Measurements from ENCODE around the gene D2HGDH.
"Not testable (repeated sequence)": the region's sequence is repeated elsewhere in the genome, so short reads cannot be mapped to it uniquely, and the experiment has no call there.

The D2HGDH gene

GRCh38 chr2:241775223-241776177 is 41.1 kb downstream of the D2HGDH start:
- no peak for TF ChIP-seq CTCF (IDR thresholded peaks at IDR 0.05; ENCODE audit: low read depth, low read length)
- DNase-seq (ENCODE audit: low read depth, low spot score) = no peak
- no peak overlapping the region for H3K4me3 ChIP-seq (ENCODE audit: low read depth, low read length)
- in situ Hi-C loops (cut with HindIII; ENCODE audit: low sequenced_read_pairs) = no loop called here

DNA sequence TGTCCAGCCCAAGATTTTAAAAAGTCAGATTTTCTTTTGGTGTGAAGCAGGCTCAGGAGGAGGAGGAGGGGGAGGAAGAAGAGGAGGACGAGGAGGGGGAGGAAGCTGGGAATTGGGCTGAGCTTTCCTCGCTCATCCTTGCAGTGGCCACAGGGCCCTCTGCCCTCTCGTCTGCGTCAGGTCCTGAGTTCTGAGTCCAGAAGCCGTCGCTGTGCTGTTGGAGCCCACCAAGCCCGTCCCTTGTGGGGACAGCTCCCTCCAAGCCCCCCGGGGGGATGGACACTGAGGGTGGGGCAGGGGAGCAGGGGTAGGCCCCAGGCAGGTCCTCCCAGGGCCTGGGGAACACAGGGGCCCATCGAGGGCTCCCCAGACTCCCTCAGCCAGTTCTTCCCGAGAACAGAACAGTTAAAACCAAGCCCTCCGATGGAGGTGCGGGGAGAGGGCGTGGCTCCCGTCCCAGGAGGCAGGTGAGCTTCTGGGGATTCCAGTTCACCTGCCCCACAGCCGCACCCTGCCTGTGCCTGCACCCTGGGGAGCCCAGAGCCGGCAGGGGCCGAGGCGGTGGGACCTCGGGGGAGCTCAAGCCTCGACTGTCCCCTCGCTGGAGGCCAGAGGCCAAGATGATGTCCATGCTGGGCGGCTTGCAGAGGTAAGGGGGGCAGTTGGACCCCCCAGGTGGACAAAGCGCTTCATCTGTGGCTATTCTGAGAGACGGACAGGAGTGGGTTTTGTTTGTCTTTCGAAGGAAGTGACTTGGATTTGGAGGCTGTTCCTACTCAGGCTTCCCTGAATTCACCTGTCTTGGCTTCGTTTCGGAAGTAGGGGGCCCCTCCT is 42.1 kb downstream of the D2HGDH start, which contains the start of gene GAL3ST2:
GAL3ST2 (plus strand) TSS at position 487 of the 834 bp plus-strand sequence; CDS start at position 621, 134 bp downstream.
- in situ Hi-C loops (cut with HindIII; ENCODE audit: low sequenced_read_pairs) = no loop called here
- TF ChIP-seq CTCF (IDR thresholded peaks at IDR 0.05; ENCODE audit: low read depth, low read length) = no peak
- no peak within 1 kb of the TSS for H3K4me3 ChIP-seq (ENCODE audit: low read depth, low read length)
- DNase-seq (ENCODE audit: low read depth, low spot score) = no peak

- no peak for DNase-seq (ENCODE audit: low read depth, low spot score)
- H3K4me3 ChIP-seq (ENCODE audit: low read depth, low read length) = no peak overlapping the region
- TF ChIP-seq CTCF (IDR thresholded peaks at IDR 0.05; ENCODE audit: low read depth, low read length) = no peak
- in situ Hi-C loops (cut with HindIII; ENCODE audit: low sequenced_read_pairs) = no loop called here
These were observed 42.8 kb downstream of the D2HGDH start for GRCh38 chr2:241777170-241777685.

GRCh38 chr2:241777686-241778627 is 43.5 kb downstream of the D2HGDH start:
- DNase-seq (ENCODE audit: low read depth, low spot score) = no peak
- TF ChIP-seq CTCF (IDR thresholded peaks at IDR 0.05; ENCODE audit: low read depth, low read length) = no peak
- H3K4me3 ChIP-seq (ENCODE audit: low read depth, low read length) = no peak overlapping the region
- in situ Hi-C loops (cut with HindIII; ENCODE audit: low sequenced_read_pairs) = no loop called here

GRCh38 chr2:241780939-241781569 is 46.6 kb downstream of the D2HGDH start:
- no peak for DNase-seq (ENCODE audit: low read depth, low spot score)

DNA sequence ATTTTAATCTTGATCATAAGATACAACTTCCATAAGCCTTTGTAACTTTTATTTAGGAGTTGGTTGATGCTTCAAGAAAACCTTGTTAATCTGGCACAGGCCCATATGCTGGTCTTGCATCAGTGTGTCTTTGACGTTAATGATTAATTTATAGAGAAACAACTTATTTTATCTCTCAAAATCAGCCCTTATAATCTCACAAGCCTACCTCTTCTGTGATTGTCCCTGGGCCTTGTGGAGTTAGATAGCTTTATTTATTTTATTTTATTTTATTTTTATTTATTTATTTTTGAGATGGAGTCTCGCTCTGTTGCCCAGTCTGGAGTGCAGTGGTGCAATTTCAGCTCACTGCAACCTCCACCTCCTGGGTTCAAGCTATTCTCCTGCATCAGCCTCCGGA is 47.6 kb downstream of the D2HGDH start:
- H3K4me3 ChIP-seq (ENCODE audit: low read depth, low read length); in situ Hi-C loops (cut with HindIII; ENCODE audit: low sequenced_read_pairs); DNase-seq (ENCODE audit: low read depth, low spot score): not testable (repeated sequence)

More at GRCh38 chr2:241780939-241781569, 46.6 kb downstream of the D2HGDH start:
- no peak overlapping the region for H3K4me3 ChIP-seq (ENCODE audit: low read depth, low read length)
- in situ Hi-C loops (cut with HindIII; ENCODE audit: low sequenced_read_pairs) = no loop called here
- no peak for TF ChIP-seq CTCF (IDR thresholded peaks at IDR 0.05; ENCODE audit: low read depth, low read length)

All from astrocyte of the spinal cord (primary cell).